ENCODE results near the gene LRFN2.

LRFN2 gene

DNA sequence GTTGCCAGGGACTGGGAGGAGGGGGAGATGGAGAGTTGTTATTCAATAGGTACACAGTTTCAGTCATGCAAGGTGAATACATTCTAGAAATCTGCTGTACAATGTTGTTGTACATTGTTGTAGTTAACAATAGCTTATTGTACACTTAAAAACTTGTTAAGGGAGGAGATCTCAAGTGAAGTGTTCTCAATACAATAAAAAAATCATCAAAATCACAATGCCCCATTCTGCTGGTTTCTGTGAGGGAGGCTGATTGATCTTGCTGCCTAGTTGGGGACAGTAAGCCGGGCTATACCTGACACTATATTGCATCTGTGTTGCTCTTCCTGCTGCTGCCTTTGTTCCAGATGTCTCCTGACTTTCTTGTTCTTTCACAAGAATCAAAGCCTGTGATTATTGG is 232.1 kb downstream of the LRFN2 start:
- Histone ChIP-seq H3K4me1 (peaks cover 20% of the 10 kb centered on the region), H3K4me2 (ENCODE audit: low read length) (no peak overlapping the region), H3K36me3 (ENCODE audit: control insufficient read depth, insufficient read depth, low read length) (no peaks in the 10 kb centered on the region), H3K9me3 (ENCODE audit: control insufficient read depth, low read length) (no peaks in the 10 kb centered on the region), H2AFZ (no peak overlapping the region), H3K4me3 (ENCODE audit: low read depth, low read length) (no peak overlapping the region), H3K9ac (no peak overlapping the region), H3K27ac (no peak overlapping the region), H3K27me3 (ENCODE audit: control insufficient read depth, insufficient read depth, low read length) (no peaks in the 10 kb centered on the region), H3K79me2 (no peaks in the 10 kb centered on the region)
- TF ChIP-seq, protein P1, sequence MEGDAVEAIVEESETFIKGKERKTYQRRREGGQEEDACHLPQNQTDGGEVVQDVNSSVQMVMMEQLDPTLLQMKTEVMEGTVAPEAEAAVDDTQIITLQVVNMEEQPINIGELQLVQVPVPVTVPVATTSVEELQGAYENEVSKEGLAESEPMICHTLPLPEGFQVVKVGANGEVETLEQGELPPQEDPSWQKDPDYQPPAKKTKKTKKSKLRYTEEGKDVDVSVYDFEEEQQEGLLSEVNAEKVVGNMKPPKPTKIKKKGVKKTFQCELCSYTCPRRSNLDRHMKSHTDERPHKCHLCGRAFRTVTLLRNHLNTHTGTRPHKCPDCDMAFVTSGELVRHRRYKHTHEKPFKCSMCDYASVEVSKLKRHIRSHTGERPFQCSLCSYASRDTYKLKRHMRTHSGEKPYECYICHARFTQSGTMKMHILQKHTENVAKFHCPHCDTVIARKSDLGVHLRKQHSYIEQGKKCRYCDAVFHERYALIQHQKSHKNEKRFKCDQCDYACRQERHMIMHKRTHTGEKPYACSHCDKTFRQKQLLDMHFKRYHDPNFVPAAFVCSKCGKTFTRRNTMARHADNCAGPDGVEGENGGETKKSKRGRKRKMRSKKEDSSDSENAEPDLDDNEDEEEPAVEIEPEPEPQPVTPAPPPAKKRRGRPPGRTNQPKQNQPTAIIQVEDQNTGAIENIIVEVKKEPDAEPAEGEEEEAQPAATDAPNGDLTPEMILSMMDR (IDR thresholded peaks at IDR 0.05), result no peak

DNA sequence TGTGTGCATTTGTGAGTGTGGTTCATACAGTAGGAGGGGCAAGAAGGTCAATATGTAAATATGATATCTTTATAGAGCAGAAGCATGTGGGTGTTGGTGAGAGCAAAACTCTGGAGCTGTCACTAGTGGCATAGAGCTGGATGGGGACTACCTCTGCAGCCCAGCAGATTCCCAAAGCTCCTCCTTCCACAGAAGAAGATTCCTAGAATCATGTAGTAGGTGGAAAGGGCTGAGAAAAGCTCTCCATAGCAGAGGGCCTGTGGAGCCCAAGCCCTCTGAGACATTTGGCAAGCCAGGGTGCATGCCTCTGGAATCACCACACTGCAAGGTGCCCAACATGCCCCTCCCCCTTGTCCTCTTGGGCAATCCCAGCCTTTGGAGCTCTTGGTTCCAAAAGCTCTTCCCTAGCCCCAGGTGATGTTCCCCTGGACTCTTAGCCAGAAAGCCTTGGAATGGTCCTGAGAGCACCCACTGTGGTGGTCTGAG is 233.2 kb downstream of the LRFN2 start:
- Histone ChIP-seq H3K36me3 (ENCODE audit: control insufficient read depth, insufficient read depth, low read length) (no peaks in the 10 kb centered on the region), H3K27ac (no peak overlapping the region), H3K4me2 (ENCODE audit: low read length) (no peak overlapping the region), H3K4me1 (peaks cover 16% of the 10 kb centered on the region), H3K4me3 (ENCODE audit: low read depth, low read length) (no peak overlapping the region), H3K79me2 (no peaks in the 10 kb centered on the region), H2AFZ (no peak overlapping the region), H3K27me3 (ENCODE audit: control insufficient read depth, insufficient read depth, low read length) (no peaks in the 10 kb centered on the region), H3K9ac (no peak overlapping the region), H3K9me3 (ENCODE audit: control insufficient read depth, low read length) (no peaks in the 10 kb centered on the region)
- TF ChIP-seq, protein P1 (IDR thresholded peaks at IDR 0.05), result no peak

DNA sequence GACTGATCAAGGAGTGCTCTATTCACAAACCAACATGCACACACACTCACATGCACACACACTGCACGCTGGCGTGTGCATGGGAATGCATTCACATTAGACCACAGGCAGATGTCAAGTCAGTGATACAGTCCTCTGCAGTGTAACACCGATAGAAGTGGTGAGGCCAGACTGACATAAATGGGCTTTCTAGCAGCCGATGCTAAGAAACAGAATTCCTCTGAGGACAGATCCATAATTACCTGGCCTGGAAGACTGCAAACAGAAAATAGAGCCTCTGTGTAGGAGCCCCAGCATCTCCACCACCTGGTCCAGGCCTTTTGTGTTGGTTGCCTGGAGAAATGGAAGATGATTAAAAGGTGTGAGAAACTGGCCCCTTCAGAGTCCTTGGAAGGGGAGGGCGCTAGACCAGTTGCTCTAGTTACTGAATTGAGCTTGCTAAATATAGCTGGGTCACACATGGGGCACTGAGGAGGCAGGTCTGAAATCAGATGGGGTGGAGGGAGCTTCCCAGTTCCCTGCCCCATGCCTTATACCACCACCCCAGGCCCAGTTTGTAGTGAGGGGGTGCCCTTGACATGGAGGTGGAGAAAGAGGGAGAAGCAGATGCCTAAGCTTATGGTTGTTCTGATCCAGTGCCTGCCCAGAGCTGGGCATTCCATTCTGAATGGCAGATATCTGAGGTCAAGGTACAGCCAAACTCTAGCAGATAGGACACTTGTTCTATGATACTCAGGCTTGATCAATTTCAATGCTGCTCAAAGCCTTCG is 233.8 kb downstream of the LRFN2 start:
- H3K9me3 ChIP-seq (ENCODE audit: control insufficient read depth, low read length), result no peaks in the 10 kb centered on the region
- H3K9ac ChIP-seq, result no peak overlapping the region
- no peaks in the 10 kb centered on the region for H3K79me2 ChIP-seq
- H3K4me2 ChIP-seq (ENCODE audit: low read length), result no peak overlapping the region
- no peaks in the 10 kb centered on the region for H3K36me3 ChIP-seq (ENCODE audit: control insufficient read depth, insufficient read depth, low read length)
- H3K4me3 ChIP-seq (ENCODE audit: low read depth, low read length), result no peak overlapping the region
- no peak overlapping the region for H3K27ac ChIP-seq
- H2AFZ ChIP-seq, result no peak overlapping the region
- H3K4me1 ChIP-seq, result peaks cover 16% of the 10 kb centered on the region
- TF ChIP-seq, protein P1 (IDR thresholded peaks at IDR 0.05), result no peak
- no peaks in the 10 kb centered on the region for H3K27me3 ChIP-seq (ENCODE audit: control insufficient read depth, insufficient read depth, low read length)

DNA sequence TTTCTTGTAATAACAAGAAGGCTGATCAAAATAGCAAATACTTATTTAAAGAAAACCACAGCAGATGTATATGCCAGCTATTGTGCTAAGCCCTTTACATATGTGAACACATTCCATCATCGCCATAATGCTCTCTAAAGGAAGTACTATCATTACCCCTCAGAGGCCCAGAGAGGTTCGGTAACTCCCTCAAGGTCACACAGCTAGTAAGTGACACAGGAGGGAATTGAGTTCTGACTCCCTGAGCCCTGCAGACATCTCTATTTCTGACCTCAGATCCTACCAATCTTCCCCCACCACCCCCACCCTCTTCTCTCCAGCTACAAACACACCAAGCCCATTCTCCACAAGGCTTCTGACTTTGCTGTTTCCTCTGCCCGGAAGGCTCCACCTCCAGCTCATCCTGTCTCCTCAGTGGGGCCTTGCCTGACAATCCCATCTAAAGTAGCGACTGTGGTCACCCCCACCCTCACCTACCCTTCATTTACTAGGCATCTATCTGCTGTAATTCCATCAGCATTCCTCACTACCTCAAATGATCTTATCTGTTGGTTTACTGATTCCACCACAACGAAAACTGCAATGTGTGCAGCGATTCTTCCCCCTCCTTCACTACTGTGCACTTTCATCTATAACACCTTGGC is 234.5 kb downstream of the LRFN2 start:
- Histone ChIP-seq H3K4me1 (peaks cover 16% of the 10 kb centered on the region), H3K9ac (no peak overlapping the region), H3K4me3 (ENCODE audit: low read depth, low read length) (no peak overlapping the region), H2AFZ (no peak overlapping the region), H3K36me3 (ENCODE audit: control insufficient read depth, insufficient read depth, low read length) (no peaks in the 10 kb centered on the region), H3K27ac (no peak overlapping the region), H3K27me3 (ENCODE audit: control insufficient read depth, insufficient read depth, low read length) (no peaks in the 10 kb centered on the region), H3K4me2 (ENCODE audit: low read length) (no peak overlapping the region), H3K79me2 (no peaks in the 10 kb centered on the region), H3K9me3 (ENCODE audit: control insufficient read depth, low read length) (no peaks in the 10 kb centered on the region)
- TF ChIP-seq, protein P1 (IDR thresholded peaks at IDR 0.05), result no peak

Data from parathyroid adenoma (tissue), 2 donors.